ENCODE results near the gene SPAG7. TPM values are rescaled to one million over a fixed set of nuclear protein-coding genes. Genes with fewer than 3 reads are reported as not detected.
"Not testable (repeated sequence)": the region's sequence is repeated elsewhere in the genome, so short reads cannot be mapped to it uniquely, and the experiment has no call there.

Gene SPAG7
- total RNA-seq, 1 experiment from 2014 or later, result 75.0 TPM

DNA sequence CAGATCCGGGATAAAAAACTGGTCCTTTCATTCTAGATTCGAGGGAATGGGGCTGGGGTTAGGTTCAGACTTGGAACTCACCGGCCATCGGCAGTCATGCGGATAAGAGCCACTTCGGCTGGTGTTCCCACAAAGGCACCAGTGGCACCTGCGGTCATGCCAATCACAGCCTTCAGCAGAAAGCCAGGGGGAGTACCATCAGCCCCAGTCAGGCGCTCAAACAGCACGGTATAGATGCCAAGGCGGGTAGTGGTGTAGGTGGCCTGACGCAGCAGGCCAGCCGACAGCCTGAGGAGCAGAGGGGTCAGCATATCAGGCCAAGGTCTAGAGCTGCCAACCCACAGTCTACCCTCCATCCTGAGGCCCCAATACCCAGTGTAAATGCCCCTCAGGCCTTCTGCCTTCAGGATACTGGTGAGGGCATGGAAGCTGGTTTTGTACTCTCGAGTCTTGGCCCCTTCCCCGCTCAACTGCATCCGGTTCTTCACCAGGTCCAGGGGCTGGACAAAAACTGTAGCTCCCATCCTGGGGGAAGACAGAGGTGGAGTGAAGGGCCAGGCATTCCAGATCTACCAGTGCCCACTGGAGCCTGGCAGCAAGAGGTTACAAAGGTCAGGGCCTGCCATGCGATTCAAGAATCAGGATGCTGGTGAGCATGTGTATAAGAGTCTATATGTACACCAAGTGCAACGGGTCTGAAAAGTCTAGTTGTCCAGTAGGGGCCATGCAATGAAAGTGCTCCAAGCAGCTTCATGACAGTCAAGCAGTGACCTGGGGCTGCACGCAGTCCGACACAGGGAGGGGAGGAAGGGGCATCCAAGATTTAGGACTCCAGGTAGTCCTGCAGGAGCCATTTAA is 28.7 kb downstream of the SPAG7 start:
- no peak for DNase-seq (ENCODE audit: low read depth)

DNA sequence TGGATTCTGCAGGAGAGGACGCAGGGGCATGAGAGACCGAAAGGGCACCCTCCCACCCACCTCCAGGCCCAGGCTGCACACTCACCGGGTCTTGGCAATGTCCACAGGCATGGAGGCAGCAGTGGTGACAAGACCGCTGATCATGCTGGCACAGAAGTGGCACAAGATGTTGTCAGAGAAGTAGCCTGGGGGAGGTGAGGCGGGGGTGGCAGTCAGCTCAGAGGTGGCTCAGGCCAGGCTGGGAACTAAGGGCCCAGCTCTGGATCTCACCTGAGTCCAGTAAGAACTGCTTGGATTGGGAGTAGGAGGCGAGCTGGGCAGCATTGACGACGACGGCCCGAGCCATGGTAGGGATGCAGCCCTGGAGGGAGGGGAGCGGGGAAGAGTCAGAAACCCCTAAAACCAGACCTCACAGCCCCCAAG is 29.5 kb downstream of the SPAG7 start:
- DNase-seq (ENCODE audit: low read depth), result no peak

DNA sequence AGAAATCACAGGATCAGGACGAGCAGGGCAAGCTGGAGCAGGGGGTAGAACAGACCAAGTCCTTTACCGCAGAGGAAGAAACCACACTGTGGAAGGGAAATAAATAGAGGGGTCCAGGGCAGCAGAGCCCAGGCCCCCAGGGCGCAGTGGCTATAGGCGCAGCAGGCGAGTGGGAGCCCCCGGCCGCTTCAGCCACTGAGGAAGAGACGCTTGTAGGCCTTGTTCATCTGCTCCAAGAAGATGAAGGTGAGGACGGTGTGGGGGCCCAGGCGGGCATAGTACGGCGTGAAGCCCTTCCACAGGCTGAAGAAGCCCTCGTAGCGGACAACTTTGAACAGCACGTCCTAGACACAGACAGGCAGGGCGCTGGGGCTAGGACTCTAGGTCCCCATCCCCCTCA is 30.1 kb downstream of the SPAG7 start:
- no peak for DNase-seq (ENCODE audit: low read depth)

DNA sequence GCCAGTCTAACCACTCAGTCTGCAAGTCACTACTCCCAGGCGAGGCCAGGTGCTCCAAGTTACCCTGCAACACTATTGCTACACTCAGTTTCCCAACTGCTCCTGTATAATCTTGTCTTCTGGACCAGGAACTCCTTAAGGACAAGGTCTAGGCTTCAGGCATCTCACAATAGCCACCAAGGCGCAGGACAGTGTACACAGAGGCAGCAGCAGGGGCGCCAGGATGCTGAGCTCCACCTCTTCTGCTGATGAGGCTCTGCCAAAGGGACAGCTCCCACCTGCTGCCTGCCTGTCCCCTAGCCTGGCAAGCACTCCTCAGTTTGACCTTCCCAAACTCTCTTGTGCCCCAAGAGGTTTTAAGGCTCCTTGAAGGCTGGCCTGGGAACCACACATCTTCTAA is 31.2 kb downstream of the SPAG7 start:
- no peak for DNase-seq (ENCODE audit: low read depth)

DNA sequence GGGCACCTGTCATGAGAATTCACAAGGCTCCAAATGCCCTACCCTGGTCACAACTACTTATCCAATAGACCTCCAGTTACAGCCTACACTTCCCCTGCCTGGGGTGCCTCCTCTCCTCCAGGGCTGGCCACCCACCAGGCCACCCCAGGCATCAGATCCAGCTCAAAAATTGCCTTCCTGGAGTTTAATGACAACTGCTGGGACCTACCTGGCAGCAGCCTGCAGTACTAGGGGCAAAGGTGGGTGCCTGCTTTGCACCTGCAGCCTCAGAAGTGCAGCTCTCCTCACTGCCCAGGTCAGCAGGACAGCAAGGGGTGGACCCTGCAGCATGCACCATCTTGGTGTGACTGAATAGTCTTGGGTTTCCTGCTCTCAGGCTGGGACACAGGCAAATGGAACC is 32.0 kb downstream of the SPAG7 start:
- DNase-seq (ENCODE audit: low read depth), result no peak

DNA sequence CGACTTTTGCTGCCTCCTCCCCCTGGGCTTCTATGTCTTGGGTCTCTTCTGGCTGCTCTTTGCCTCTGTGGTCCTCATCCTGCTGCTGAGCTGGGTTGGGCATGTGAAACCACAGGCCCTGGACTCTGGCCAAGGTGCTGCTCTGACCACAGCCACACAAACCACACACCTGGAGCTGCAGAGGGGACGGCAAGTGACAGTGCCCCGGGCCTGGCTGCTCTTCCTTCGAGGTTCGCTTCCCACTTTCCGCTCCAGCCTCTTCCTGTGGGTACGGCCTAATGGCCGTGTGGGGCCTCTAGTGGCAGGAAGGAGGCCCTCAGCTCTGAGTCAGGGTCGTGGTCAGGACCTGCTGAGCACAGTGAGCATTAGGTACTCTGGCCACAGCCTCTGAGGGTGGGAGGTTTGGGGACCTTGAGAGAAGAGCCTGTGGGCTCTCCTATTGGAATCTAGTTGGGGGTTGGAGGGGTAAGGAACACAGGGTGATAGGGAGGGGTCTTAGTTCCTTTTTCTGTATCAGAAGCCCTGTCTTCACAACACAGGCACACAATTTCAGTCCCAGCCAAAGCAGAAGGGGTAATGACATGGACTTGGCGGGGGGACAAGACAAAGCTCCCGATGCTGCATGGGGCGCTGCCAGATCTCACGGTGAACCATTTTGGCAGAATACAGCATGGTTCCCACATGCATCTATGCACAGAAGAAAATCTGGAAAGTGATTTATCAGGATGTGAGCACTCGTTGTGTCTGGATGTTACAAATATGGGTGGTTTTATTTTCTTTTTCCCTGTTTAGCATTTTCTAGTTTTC is 33.2 kb downstream of the SPAG7 start:
- peak; percentile 58 for DNase-seq (ENCODE audit: low read depth)

DNA sequence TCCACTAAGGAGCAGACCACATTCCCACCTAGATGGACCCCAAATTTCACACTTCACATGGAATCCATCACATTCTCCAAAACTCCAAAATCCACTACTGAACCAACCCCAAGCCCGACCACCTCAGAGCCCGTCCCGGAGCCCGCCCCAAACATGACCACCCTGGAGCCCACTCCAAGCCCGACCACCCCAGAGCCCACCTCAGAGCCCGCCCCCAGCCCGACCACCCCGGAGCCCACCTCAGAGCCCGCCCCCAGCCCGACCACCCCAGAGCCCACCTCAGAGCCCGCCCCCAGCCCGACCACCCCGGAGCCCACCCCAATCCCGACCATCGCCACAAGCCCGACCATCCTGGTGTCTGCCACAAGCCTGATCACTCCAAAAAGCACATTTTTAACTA is 34.0 kb downstream of the SPAG7 start:
- no peak for DNase-seq (ENCODE audit: low read depth)

DNA sequence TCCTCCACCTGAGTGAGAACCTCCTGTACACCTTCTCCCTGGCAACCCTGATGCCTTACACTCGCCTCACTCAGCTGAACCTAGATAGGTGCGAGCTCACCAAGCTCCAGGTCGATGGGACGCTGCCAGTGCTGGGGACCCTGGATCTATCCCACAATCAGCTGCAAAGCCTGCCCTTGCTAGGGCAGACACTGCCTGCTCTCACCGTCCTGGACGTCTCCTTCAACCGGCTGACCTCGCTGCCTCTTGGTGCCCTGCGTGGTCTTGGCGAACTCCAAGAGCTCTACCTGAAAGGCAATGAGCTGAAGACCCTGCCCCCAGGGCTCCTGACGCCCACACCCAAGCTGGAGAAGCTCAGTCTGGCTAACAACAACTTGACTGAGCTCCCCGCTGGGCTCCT is 34.9 kb downstream of the SPAG7 start:
- no peak for DNase-seq (ENCODE audit: low read depth)

DNA sequence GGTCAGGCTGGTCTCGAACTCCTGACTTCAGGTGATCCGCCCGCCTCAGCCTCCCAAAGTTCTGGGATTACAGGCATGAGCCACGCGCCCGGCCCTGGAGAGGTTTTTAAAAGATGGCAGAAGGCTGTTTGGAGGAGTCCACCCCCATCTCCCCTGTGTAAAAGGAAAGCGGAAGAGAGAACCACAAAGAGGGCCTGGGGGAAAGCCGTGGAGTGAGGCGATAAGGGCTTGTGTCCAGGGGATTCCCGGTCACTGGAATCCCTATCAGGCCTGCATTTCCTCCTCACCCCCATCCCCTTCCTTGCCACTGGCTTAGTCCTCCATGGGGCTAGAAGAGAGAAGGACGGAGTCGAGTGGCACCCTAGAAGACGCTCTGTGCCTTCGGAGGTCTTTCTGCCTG is 35.7 kb downstream of the SPAG7 start, which contains the start of gene GP1BA:
TSS of gene GP1BA (plus strand) at position 315 of the 400 bp plus-strand sequence. CDS start 328 bp downstream, outside the sequence.
- DNase-seq (ENCODE audit: low read depth), result no peak

DNA sequence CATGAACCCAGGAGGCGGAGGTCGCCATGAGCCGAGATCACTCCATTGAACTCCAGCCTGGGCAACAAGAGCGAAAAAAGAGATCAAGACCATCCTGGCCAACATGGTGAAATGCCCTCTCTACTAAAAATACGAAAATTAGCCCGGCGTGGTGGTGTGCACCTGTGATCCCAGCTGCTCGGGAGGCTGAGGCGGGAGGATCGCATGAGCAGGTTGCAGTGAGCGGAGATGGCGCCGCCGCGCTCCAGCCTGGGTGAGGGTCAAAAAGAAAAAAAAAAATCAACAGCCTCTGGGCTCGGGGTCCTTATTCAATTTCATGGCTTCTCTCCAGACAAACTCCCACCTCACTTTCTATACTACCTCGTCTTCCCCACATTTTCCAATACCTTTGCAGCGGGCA is 38.7 kb downstream of the SPAG7 start:
- no peak for DNase-seq (ENCODE audit: low read depth)

DNA sequence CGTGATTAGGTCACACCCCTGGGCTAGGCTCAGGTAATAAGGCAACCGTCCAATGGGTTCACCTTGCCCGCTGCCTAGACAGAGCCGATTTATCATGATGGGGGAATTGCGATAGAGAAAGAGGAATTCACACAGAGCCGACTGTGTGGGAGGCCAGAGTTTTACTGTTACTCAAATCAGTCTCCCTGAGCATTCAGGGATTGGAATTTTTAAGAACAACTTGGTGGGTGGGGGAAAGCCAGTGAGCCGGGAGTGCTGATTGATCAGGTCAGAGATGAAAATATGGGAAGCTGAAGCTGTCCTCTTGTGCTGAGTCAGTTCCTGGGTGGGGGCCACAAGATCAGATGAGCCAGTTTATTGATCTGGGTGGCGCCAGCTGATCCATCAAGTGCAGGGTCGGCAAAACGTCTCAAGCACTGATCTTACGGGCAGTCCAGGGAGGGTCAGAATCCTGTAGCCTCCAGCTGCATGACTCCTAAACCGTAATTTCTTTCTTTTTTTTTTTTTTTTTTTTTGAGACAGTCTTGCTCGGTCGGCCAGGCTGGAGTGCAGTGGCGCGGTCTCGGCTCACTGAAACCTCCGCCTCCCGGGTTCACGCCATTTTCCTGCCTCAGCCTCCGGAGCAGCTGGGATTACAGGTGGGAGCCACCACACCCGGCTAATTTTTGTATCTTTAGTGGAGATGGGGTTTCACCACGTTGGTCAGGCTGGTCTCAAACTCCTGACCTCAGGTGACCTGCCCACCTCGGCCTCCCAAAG is 40.9 kb downstream of the SPAG7 start:
- DNase-seq (ENCODE audit: low read depth), result not testable (repeated sequence)

DNA sequence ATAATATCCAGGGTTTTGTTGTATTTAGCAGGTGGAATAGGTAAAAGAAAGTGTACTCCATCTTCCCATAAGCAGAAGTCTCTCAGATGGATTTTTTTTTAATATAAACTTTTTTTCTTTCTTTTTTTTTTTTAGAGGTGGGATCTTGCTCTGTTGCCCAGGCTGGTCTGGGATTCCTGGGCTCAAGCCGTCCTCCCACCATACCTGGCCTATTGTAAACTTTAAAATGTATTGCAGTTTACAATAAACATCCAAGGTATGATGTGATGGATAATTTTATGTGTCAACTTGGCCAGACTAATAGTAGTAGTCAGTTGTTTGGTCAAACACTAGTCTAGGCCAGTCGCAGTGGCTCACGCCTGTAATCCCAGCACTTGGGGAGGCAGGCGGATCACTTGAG is 46.3 kb downstream of the SPAG7 start:
- DNase-seq (ENCODE audit: low read depth), result no peak

DNA sequence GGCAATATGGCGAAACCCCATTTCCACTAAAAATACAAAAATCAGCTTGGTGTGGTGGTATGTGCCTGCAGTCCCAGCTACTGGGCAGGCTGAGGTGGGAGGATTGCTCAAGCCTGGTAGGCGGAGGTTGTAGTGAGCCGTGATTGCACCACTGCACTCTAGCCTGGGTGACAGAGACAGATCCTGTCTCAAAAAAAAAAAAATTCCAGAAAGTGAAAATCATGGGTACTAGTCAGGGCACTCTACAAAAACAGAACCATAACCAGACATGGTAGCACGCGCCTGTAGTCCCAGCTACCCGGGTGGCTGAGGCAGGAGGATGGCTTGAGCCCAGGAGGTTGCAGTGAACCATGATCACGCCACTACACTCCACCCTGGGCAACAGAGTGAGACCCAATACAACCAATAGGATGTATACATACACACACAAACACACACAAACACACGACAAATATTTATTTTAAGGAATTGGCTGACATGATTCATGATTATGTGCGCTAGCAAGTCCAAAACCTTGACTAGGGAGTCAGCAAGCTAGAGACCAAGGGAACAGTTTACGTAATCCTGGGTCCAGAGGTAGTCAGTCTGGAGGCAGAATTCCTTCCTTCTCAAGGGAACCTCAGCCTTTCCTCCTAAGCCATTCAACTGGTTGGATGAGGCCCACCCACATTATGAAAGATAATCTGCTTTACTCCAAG is 47.1 kb downstream of the SPAG7 start:
- DNase-seq (ENCODE audit: low read depth), result no peak

DNA sequence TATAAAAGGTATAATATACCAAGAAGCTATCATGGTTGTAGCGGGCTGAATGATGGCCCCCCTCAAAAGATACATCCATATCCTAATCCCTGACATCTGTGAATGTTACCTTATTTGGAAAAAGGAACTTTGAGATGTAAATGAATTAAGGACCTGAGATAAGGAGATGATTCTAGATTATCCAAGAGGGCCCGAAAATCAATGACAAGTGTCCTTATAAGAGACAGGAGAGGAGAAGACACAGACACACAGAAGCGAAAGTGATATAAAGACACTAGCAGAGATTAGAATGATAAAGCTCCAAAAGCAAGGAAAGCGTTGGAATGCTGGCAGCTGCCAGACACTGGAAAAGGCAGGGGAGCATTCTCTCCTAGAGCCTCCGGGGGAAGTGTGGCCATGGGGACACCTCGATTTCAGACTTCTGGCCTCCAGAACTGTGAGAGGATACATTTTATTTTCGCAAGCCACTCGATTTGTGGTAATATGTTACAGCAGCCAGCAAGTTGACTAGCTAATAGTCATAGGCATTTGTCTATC is 48.0 kb downstream of the SPAG7 start:
- no peak for DNase-seq (ENCODE audit: low read depth)

DNA sequence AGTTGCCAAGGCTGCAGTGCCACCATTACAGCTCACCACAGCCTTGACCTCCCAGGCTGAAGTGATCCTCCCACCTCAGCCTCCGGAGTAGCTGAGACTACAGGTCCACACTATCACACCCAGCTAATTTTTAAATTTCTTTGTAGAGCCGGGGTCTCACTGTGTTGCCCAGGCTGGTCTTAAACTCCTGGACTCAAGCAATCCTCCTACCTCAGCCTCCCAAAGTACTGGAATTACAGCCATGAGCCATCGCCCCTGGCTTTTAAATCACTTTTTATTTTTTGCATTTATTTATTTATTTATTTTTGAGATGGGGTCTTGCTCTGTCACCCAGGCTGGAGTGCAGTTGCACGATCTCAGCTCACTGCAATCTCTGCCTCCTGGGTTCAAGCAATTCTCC is 53.1 kb downstream of the SPAG7 start:
- DNase-seq (ENCODE audit: low read depth), result not testable (repeated sequence)

DNA sequence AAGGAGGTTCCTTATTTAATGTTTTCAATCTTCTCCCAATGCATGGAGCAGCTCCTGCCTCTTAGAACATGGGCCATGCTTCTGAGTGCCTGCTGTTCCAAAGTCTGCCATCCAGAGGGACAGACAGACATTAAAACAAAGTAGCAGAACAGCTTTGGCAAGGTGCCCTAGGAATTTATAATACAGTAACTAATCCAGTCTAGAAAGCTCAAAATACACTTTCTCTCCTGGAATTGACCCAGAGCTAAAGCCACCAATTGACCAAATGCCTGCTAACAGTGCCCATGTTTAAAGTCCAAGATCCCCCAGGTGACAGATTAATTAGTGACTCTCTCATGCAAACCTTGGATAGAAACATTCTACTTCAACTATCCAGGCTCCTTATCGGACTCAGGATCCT is 53.6 kb downstream of the SPAG7 start:
- DNase-seq (ENCODE audit: low read depth), result peak; percentile 28

Other genes with a start within 250 kb of the SPAG7 start
- 16.0 and 23.6 TPM in 2 replicates for gene MED11, start 236.4 kb downstream of the SPAG7 start, total RNA-seq (2014; rRNA removed)
- 0.06 TPM in 1 of 2 replicates, not detected in the other for gene ZMYND15, start 228.0 kb downstream of the SPAG7 start, total RNA-seq (2014; rRNA removed)
- 0.29 and 0.58 TPM in 2 replicates for gene CXCL16, start 227.9 kb downstream of the SPAG7 start, total RNA-seq (2014; rRNA removed)
- gene TM4SF5, start 195.9 kb downstream of the SPAG7 start, total RNA-seq (2014; rRNA removed), result not detected in 2 replicates
- gene VMO1, start 181.5 kb downstream of the SPAG7 start, total RNA-seq (2014; rRNA removed), result 0.17 and 0.38 TPM in 2 replicates
- gene GLTPD2, start 178.9 kb downstream of the SPAG7 start, total RNA-seq (2014; rRNA removed), result not detected in 2 replicates
- 165 and 204 TPM in 2 replicates for gene PSMB6, start 171.7 kb downstream of the SPAG7 start, total RNA-seq (2014; rRNA removed)
- gene PLD2, start 160.7 kb downstream of the SPAG7 start, total RNA-seq (2014; rRNA removed), result 13.6 and 15.3 TPM in 2 replicates
- 26.7 and 33.6 TPM in 2 replicates for gene MINK1, start 134.5 kb downstream of the SPAG7 start, total RNA-seq (2014; rRNA removed)
- under 0.01 and 0.06 TPM in 2 replicates for gene C17orf107, start 68.3 kb downstream of the SPAG7 start, total RNA-seq (2014; rRNA removed)
- gene CHRNE, start 64.7 kb downstream of the SPAG7 start, total RNA-seq (2014; rRNA removed), result 0.19 TPM in 1 of 2 replicates, not detected in the other
- not detected in 2 replicates for gene GP1BA, start 35.5 kb downstream of the SPAG7 start, total RNA-seq (2014; rRNA removed)
- 92.3 and 93.5 TPM in 2 replicates for gene SLC25A11, start 27.8 kb downstream of the SPAG7 start, total RNA-seq (2014; rRNA removed)
- gene RNF167, start 27.5 kb downstream of the SPAG7 start, total RNA-seq (2014; rRNA removed), result 34.4 and 38.2 TPM in 2 replicates
- 1,610 and 1,782 TPM in 2 replicates for gene PFN1, start 19.3 kb downstream of the SPAG7 start, total RNA-seq (2014; rRNA removed)
- gene ENO3, start 16.7 kb downstream of the SPAG7 start, total RNA-seq (2014; rRNA removed), result 5.2 and 7.9 TPM in 2 replicates
- 12.4 and 13.2 TPM in 2 replicates for gene CAMTA2, start 19.9 kb upstream of the SPAG7 start, total RNA-seq (2014; rRNA removed)
- gene INCA1, start 29.7 kb upstream of the SPAG7 start, total RNA-seq (2014; rRNA removed), result 0.34 and 0.64 TPM in 2 replicates
- gene KIF1C, start 30.1 kb upstream of the SPAG7 start, total RNA-seq (2014; rRNA removed), result 75.9 and 82.0 TPM in 2 replicates
- 0.06 TPM in 1 of 2 replicates, not detected in the other for gene SLC52A1, start 67.6 kb upstream of the SPAG7 start, total RNA-seq (2014; rRNA removed)
- 0.06 and 0.17 TPM in 2 replicates for gene ZFP3, start 110.7 kb upstream of the SPAG7 start, total RNA-seq (2014; rRNA removed)
- 7.8 and 7.9 TPM in 2 replicates for gene ZNF232, start 144.1 kb upstream of the SPAG7 start, total RNA-seq (2014; rRNA removed)
- under 0.01 TPM in 1 of 2 replicates, not detected in the other for gene USP6, start 148.2 kb upstream of the SPAG7 start, total RNA-seq (2014; rRNA removed)
- 3.5 and 7.6 TPM in 2 replicates for gene ZNF594, start 224.1 kb upstream of the SPAG7 start, total RNA-seq (2014; rRNA removed)